ENCODE measurements around the gene P4HA2.
A peak's percentile ranks its signal among the peaks of the same experiment; 100 is the strongest.

Gene P4HA2

GRCh38 chr5:132227485-132228240, at the start of gene P4HA2:
Gene P4HA2 (minus strand): TSS chr5:132227853. CDS start chr5:132218626, 9,227 bp downstream.
- peak within 1 kb of the TSS; percentile 59 for H3K4me3 ChIP-seq (ENCODE audit: control insufficient read depth, low read depth, low read length)
- no peak for DNase-seq (ENCODE audit: low read depth)
- TF ChIP-seq CTCF (IDR thresholded peaks at IDR 0.05; ENCODE audit: control insufficient read depth, insufficient read depth, low read depth, low read length, missing control alignments), result peak; percentile 14

- no peak overlapping the region for H3K4me3 ChIP-seq (ENCODE audit: control insufficient read depth, low read depth, low read length)
- no peak for DNase-seq (ENCODE audit: low read depth)
- TF ChIP-seq CTCF (IDR thresholded peaks at IDR 0.05; ENCODE audit: control insufficient read depth, insufficient read depth, low read depth, low read length, missing control alignments), result no peak
These were observed 49.6 kb upstream of the P4HA2 start for GRCh38 chr5:132277256-132277655.

DNA sequence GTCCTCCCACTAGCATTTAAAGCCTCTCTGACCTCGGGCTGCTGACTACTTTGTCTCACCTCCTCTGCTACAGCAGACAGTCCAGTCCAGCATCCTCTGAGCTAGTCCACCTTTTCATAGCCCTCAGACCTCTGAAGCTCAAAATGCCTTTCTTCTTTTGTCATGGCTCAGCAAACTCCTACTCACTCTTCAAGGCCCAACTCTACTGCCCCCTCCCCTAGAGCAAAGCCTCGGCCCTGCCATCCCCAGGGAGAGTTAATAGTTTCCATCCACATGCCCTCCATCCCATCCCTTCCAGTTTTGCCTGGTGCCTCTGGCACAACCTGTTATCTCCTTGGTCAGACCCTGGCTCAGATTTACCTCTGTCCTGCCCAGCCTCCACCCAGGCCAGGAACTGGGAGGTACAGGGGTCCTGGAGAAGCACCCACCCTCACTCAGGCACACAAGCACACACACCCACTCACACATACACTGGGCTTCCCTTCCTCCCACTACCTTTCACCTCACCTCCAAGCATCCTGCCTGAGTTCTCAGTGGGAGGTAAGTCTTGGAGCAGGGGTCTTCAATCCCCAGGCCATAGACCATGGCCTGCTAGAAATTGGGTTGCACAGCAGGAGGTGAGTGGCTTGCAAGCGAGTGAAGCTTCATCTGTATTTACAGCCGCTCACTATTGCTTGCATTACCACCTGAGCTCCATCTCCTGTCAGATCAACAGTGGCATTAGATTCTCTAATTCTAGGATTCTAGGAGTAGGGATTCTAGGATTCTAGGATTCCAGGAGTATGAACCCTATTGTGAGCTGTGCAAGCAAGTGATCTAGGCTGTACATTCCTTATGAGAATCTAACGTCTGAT, 47.9 kb upstream of the P4HA2 start:
- no peak for TF ChIP-seq CTCF (IDR thresholded peaks at IDR 0.05; ENCODE audit: control insufficient read depth, insufficient read depth, low read depth, low read length, missing control alignments)
- H3K4me3 ChIP-seq (ENCODE audit: control insufficient read depth, low read depth, low read length), result no peak overlapping the region
- no peak for DNase-seq (ENCODE audit: low read depth)

- H3K4me3 ChIP-seq (ENCODE audit: control insufficient read depth, low read depth, low read length), result no peak overlapping the region
- TF ChIP-seq CTCF (IDR thresholded peaks at IDR 0.05; ENCODE audit: control insufficient read depth, insufficient read depth, low read depth, low read length, missing control alignments), result no peak
- DNase-seq (ENCODE audit: low read depth), result no peak
These were observed 46.6 kb upstream of the P4HA2 start for GRCh38 chr5:132274050-132274792.

GRCh38 chr5:132273631-132274030, 46.0 kb upstream of the P4HA2 start:
- no peak overlapping the region for H3K4me3 ChIP-seq (ENCODE audit: control insufficient read depth, low read depth, low read length)
- no peak for DNase-seq (ENCODE audit: low read depth)

More at GRCh38 chr5:132273631-132274030, 46.0 kb upstream of the P4HA2 start:
- TF ChIP-seq CTCF (IDR thresholded peaks at IDR 0.05; ENCODE audit: control insufficient read depth, insufficient read depth, low read depth, low read length, missing control alignments), result no peak

All from AG09309 (cell line).